HL-60/S4 treated with phorbol 12-myristate 13-acetate at 8.2 ng/mL for 4 days and 3 days (cell line): ENCODE results near the gene SURF1.
"Not testable (repeated sequence)": the region's sequence is repeated elsewhere in the genome, so short reads cannot be mapped to it uniquely, and the experiment has no call there.

Experiments
- in situ Hi-C: fragments of 300-500 bp; cut with MboI; formaldehyde crosslinking; loops from 2 replicates; pipeline ENCODE4 v1.15.0; 2022; ENCODE audit warnings: low sequenced_read_pairs

The SURF1 gene

DNA sequence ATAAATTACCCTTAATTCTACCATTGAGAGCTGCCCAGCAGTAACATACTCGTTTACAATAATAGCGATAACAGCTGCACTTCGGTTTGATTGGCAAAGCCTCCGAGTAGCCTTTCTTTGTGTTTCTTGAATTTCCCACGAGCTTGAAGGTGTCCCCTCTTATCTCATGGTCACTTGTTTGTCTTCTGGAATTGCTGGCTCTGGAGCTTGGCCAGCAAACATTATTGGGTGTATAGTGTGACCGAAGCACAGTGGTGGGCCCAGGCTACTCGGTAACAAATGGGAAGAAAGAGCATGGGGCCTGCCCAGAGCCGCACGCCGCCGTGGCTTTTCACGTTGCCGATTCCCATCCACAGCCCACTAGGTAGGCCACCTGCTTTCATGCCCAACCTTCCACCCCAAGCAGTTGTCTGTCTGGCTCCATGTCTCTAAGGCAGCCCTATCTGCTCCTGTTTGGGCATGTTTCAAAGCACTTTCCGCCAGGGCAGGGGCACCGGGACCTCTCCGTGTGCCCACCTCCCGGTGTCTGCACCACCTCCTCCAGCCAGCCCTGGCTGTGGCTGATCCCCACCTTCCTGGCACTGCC, 28.5 kb upstream of the SURF1 start:
- in situ Hi-C loops = no loop called here

- in situ Hi-C loops = no loop called here
Measured at GRCh38 chr9:133383438-133383837, 27.2 kb upstream of the SURF1 start.

GRCh38 chr9:133382507-133383141, 26.3 kb upstream of the SURF1 start:
- in situ Hi-C loops = no loop called here

DNA sequence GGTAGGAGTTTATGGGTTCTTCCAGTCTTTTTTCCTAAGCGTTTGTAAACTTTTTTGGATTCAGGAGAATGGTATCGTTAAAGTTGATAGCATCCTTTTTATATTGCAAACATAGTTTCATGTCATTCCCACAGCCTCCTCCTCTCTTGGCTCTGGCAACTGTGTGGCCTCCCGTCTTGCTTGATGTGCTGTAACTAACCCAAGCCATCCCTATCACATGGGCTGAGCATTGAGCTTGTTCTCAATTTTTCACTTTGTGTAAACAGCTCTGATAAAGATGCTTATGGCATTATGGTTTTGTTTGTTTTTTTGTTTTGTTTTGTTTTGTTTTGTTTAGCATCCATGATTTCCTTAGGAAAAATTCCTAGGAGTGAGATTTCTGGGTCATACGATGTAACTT, 24.4 kb upstream of the SURF1 start:
- in situ Hi-C loops = no loop called here

DNA sequence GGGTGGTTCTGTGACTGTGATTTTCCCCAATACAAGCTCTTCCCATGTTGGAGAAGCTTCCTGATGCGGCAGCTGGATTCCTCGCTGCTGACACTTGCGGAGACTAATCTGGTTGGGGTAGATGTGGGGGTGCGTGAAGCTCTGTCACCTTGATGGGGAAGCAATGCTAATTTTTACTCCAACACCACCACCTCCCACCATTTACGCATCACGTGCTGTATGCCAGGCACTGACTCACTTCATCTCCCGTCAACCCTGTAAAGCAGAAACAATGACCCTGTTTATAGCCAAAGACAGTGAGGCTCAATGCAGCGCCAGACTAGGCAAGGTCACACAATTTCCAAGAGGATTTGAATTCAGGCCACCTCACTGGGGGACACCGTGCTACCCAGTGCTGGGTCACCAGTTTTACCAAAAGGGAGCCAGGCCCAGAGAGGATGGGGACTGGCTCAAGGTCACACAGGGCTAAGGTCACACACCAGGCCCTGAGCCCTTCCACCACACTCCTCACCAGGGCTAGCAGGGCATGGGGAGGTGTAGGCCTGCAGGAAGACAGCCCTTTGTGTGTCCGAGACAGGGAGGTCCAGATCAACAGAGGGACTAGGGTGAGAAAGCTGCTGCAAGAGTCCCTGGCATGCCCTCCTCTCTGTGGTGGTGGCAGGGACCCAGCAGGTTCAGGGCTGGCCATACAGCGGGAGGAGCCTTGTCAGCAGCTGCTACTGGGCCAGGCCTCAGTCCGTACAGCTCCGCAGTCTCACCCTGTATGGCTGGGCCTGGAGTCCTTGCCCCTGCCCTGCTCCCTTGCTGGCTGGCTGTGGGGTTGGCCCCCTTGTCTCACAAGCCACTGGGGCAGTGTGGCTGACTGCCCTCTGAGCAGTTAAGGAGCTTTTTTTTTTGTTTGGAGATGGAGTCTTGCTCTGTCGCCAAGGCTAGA, 23.1 kb upstream of the SURF1 start:
- in situ Hi-C loops = no loop called here

DNA sequence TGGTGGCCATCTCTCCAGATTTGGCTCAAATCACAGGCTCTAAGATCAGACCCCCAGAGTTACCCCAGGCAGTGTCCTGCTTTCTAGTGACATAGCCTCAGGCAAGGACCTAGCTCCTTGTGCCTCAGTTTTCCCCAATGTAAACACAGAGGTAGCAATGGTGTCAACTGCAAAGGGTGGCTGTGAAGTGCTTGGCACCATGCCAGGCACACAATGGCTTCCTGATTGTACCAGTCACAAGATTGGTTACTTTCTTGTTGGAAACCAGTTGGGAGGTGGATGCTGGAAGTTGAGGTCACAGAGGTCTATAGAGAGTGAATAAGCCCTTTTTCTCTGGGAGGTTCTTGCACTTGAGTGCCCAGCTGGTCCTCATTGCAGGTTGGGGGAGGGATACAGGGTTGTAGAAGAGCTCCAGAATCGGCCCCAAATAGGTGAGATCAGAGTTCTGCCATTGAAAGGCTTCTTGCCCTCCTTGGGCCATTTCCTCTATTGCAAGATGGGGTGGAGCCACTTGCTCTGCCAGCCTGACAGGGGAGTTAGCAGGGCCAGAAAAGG, 22.2 kb upstream of the SURF1 start:
- in situ Hi-C loops = no loop called here

DNA sequence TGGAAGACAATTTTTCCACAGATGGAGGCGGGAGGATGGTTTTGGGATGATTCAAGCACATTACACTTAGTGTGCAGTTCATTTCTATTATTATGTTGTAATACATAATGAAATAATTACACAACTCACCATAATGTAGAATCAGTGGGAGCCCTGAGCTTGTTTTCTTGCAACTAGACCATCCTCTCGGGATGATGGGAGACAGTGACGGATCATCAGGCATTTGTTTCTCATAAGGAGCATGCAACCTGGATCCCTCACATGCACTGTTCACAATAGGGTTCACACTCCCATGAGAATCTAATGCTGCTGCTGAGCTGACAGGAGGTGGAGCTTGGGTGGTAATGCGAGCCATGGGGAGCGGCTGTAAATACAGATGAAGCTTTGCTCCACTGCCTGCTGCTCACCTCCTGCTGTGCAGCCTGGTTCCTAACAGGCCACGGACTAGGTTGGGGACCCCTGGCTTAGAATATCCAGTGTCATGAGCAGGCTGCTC, 21.5 kb upstream of the SURF1 start:
- in situ Hi-C loops = no loop called here

DNA sequence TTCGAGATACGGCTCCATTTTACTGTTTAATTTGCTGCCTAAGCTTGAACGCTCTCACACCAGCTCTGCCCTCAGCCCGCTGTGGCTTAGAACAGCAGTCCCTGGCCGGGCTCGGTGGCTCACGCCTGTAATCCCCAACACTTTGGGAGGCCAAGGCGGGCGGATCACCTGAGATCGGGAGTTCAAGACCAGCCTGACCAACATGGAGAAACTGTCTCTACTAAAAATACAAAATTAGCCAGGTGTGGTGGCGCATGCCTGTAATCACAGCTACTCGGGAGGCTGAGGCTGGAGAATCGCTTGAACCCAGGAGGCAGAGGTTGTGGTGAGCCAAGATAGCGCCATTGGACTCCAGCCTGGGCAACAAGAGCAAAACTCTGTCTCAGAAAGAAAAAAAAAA, 21.0 kb upstream of the SURF1 start:
- in situ Hi-C loops = not testable (repeated sequence)

DNA sequence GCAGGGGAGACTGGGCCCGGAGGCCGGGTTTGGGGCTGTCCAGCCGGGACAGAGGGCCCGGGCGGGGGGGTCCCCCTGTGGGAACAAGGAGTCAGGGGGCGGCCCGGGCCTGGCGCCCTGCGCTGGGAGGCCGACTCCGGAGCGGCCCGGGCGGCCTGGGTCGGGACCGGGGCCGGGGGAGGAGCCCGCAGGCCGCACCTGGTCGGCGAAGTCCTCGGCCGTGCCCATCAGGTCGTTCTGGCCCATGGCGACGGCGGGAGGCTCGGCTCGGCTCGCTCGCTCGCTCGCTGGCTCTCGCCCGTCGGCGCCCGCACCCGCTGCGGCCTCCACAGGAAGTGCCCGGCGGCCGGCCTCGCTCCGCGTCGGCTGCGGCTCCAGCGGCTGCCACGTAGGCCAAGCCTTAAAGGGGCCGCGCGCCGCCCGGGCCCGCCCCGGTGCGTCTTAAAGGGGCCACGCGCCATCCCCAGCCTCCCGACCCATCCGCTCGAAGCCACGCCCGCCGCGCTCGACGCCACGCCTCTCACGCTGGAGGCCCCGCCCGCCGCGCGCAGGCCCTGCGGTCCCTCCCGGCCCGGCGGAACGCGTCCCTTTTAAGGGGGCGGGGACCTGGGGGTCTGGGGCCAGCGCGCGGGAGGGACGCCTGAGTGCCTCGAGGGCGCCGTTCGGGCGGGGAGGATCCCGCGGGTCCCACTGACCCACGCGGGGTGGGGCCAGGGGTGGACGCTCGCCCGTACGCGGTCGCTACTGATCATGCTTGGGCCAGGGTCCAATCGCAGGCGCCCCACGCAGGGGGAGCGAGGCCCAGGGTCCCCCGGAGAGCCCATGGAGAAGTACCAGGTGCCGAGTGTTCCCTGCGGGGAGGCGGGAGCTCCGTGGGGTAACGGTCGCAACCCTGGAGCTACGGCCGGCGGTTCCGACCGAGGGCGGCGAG, 19.7 kb upstream of the SURF1 start, which contains the start of the genes STKLD1 and SURF4:
STKLD1 (plus strand) TSS at position 643 of the 931 bp plus-strand sequence; CDS start at position 751, 108 bp downstream.
SURF4 (minus strand) TSS at position 337 of the 931 bp plus-strand sequence; CDS start at position 246, 91 bp downstream.
- in situ Hi-C loops = no loop called here

DNA sequence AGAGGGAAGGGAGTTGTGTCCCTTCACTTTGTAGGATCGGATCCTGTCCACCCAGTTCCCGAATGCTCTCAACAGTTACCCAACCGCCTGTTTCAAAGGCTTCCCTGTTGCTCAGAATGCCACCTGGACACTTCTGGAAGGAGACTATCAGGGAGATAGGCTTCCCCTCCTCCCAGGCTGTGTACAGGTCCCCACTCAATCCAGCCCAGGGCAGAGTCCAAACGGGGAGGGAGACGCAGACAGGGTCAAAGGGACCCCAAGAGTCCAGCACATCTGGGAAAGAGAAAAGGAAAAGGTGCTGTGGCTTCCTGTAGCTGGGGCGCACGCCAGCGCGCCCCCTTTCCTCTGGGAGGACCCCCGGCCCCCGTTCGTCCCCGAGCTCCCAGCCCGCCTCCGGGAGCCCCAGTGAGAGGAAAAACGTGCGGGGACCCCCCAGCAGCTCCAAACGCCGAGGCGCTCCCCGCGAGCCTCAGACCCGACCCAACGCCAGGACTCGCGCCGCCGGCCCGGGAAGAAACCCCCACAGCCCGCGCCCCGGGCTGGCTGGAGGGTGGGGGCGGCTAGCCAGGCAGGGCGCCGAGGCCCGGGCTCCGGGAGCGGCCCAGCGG, 18.9 kb upstream of the SURF1 start:
- in situ Hi-C loops = no loop called here

DNA sequence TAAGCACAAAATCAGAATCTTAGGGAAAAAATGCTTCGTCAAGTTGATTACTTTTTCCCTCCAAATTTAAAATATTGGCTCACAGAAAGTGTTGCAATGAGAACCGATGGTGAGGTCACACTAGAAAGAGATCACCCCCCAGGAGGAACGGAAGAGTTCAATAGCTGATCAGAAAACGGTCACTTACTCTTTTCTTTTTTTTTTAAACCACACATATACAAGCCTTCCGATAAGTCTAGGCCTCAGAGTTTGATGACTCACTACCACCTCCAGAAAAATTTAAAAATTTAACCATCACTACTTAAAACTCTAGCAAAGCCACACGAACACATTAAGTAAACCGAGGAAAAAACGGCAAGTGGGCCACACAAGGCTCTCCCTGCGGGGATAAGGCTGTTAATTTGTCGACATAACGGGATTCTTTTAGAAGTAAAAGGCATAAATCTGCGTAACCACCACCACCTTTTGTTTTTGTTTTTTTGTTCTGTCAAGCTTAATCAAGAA, 18.4 kb upstream of the SURF1 start:
- in situ Hi-C loops = no loop called here

DNA sequence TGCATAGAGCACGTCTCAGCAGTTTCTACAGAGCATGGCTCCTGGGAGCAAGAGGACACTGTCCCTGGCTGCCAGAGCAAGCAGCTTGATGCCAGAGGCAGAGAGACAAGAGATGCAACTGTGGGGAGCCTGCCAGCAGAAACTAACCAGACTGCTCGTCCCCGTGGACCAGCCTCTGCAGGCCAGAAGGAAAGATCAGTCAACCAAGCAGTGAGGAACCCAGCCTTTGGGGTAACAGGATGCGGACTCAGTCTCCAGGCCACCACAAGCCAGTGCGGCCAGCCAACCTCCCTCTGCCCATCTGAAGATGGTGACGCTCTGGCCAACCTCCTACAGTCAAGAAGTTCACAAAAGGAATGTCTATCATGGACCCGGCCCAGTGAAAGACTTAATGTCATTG, 15.9 kb upstream of the SURF1 start:
- in situ Hi-C loops = no loop called here

DNA sequence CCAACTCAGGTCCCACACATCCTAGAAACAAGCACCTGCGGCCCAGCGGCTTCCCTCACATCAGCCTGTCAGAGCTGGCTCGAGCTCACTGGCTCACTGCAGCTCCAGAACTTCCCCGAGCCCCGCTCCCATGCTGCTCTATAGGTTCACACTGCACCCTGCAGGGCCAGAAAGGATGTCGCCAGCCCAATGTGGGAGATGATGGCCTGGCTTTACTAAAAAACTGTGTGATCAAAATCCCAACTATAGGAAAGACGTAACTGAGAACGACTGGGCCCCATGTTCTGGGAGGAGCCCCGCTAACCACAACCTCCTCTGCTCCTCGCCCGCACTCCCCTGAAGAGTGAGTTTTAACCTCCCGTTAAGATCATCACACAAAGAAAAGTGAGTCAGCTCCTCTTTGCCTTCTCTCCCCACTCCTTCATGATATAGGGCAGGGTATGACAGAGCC, 15.0 kb upstream of the SURF1 start:
- in situ Hi-C loops = no loop called here

DNA sequence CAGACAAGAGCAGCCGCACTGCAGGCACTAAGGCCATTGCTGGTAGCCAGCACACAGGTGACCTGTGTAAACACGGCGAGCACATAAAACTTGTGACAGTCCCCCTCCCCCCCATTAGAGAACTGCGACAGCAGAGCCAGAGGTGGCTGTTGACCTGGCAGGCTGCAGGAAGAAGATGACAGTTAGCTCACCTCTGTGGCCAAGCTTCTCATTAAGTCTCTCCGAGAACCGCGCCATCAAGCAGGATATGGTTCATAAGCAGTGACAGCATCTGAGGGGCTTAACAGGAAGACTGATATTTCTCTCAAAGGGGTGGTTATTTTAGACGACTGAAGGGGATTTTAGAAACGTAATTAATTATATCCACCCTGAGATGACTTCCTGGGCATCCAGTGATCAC, 14.4 kb upstream of the SURF1 start:
- in situ Hi-C loops = no loop called here

- in situ Hi-C loops = no loop called here
Measured at GRCh38 chr9:133369933-133370332, 13.6 kb upstream of the SURF1 start.

GRCh38 chr9:133369422-133369821, 13.1 kb upstream of the SURF1 start:
- in situ Hi-C loops = no loop called here

DNA sequence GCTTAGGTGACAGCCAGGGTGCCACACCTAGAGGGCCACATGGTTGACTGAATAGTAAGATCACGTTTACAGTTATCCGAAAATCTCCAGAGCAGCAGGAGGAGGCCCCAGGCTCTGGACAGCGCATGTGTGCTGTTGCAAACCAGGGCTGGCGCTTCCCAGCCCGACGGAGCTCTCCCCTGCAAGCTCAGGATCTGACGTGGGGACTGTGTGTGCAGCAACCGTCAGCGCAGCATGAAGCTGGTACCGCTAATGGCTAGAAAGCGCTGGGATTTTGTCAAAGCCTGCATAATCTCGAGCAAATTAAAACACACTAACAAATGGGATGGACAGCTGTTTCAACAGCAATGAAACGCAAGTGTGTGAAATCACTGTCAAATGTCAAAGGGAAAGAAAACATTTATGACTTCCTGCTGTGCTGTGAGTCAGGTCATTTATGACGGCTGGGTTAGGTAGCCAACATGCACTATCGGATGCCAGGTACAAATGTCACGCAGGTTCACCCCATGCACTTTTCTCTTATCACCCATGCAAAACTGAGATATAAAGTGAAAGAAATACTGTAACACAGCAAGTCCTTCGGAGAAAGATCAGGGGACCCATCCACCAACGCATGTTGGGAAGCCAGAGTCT, 12.1 kb upstream of the SURF1 start:
- in situ Hi-C loops = no loop called here

- in situ Hi-C loops = no loop called here
Measured at GRCh38 chr9:133367778-133368177, 11.5 kb upstream of the SURF1 start.

DNA sequence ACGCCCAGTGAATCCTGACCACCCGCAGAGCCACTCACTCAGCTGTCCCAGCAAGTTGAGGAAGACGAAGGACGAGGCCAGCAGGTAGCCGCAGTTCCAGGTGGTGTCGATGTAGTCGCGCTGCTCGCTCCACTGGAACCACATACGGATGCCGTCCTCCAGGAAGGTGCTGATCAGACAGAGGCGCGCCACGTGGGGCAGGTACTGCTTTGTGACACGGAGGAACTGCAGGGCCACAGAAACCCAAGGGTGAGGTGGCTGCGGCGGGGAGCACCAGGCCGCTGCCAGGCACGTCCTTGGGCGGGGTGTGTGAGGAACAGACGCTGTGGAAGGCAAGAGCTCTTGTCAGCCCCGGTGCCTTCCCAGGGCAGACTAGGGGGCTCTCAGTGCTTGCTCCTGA, 10.9 kb upstream of the SURF1 start:
- in situ Hi-C loops = no loop called here
